SK-N-SH (cell line): Measurements from ENCODE around the gene MYH3. TPM values are rescaled to one million over a fixed set of nuclear protein-coding genes. Genes with fewer than 3 reads are reported as not detected.
A peak's percentile ranks its signal among the peaks of the same experiment; 100 is the strongest.

Experiments
- CTCF ChIA-PET: fragments of 300-600, 350-600 bp; formaldehyde crosslinking; extraction: SDS; loops from one replicate; lab custom pipeline; 2021; lab: Yijun Ruan, JAX
- POLR2A ChIA-PET: fragments of 350-600 bp; sonication (Branson Sonifier 250); formaldehyde crosslinking; extraction: SDS; loops from one replicate; lab custom pipeline; 2020; ENCODE audit warnings: antibody characterized with exemption, inconsistent platforms; lab: Yijun Ruan, JAX
- DNase-seq: peaks from one replicate; pipeline ENCODE4 v3.0.0; 2012
- H2AFZ ChIP-seq: fragments of 200-600 bp; sonication (generic); 2 replicates; pipeline ENCODE4 v1.8.1; 2016; ENCODE audit warnings: antibody characterized with exemption, mild to moderate bottlenecking, low read depth
- H3F3A ChIP-seq: fragments of 200-600 bp; sonication (generic); replicated peaks from 2 replicates; pipeline ENCODE3; 2016; ENCODE audit warnings: antibody characterized with exemption, mild to moderate bottlenecking; ENCODE audit not compliant: insufficient read depth
- H3K27ac ChIP-seq, 2 experiments: fragments of 200-500 bp in 1 of 2; fragments of 200-600 bp in 1 of 2; sonication (Bioruptor generic) in 1 of 2; sonication (generic), shearing (Covaris generic) in 1 of 2; 2 replicates each; pipeline versions ENCODE4 v1.5.1 to v1.6.1; 2014 to 2016; ENCODE audit warnings: low read depth in 2 of 2, inconsistent platforms in 1 of 2, low read length in 1 of 2, mild to moderate bottlenecking in 1 of 2, mixed read lengths in 1 of 2
- H3K27me3 ChIP-seq: fragments of 200-600 bp; sonication (generic), shearing (Covaris generic); 2 replicates; pipeline ENCODE4 v1.6.1; 2016; ENCODE audit warnings: mixed run types; ENCODE audit not compliant: insufficient read depth
- H3K36me3 ChIP-seq, 2 experiments: fragments of 200-500 bp in 1 of 2; fragments of 200-600 bp in 1 of 2; sonication (Bioruptor generic) in 1 of 2; sonication (generic) in 1 of 2; replicated peaks in 1 of 2; 2 replicates each; pipeline versions ENCODE3 to v1.5.1; 2014 to 2016; ENCODE audit warnings: low read length in 1 of 2, mild to moderate bottlenecking in 1 of 2; ENCODE audit not compliant: insufficient read depth in 2 of 2, control insufficient read depth in 1 of 2
- H3K4me1 ChIP-seq, 2 experiments: fragments of 200-500 bp in 1 of 2; fragments of 200-600 bp in 1 of 2; sonication (Bioruptor generic) in 1 of 2; sonication (generic), shearing (Covaris generic) in 1 of 2; 2 replicates each; pipeline versions ENCODE4 v1.5.1 to v1.6.1; 2014 to 2016; ENCODE audit warnings: low read depth in 1 of 2, low read length in 1 of 2, mixed run types in 1 of 2; ENCODE audit not compliant: insufficient read depth in 2 of 2, control insufficient read depth in 1 of 2
- H3K4me2 ChIP-seq: fragments of 200-600 bp; sonication (generic), shearing (Covaris generic); 2 replicates; pipeline ENCODE4 v1.6.1; 2017; ENCODE audit warnings: mixed run types
- H3K4me3 ChIP-seq, 2 experiments: fragments of 200-500 bp in 1 of 2; fragments of 200-600 bp in 1 of 2; sonication (Bioruptor generic) in 1 of 2; sonication (generic), shearing (Covaris generic) in 1 of 2; 2 replicates each; pipeline versions ENCODE4 v1.5.1 to v1.8.1; 2014 to 2016; ENCODE audit warnings: low read depth in 2 of 2, inconsistent platforms in 1 of 2, low read length in 1 of 2, mild to moderate bottlenecking in 1 of 2, mixed read lengths in 1 of 2, moderate library complexity in 1 of 2
- H3K79me2 ChIP-seq: fragments of 200-600 bp; sonication (generic); 2 replicates; pipeline ENCODE4 v1.8.1; 2017; ENCODE audit warnings: mild to moderate bottlenecking; ENCODE audit not compliant: insufficient read depth
- H3K9ac ChIP-seq: fragments of 200-600 bp; sonication (generic); 2 replicates; pipeline ENCODE4 v1.6.1; 2017; ENCODE audit warnings: mixed run types
- H3K9me2 ChIP-seq: fragments of 200-600 bp; sonication (generic); 2 replicates; pipeline ENCODE4 v1.6.1; 2017; ENCODE audit warnings: mixed run types
- H3K9me3 ChIP-seq: fragments of 200-600 bp; sonication (generic); 2 replicates; pipeline ENCODE4 v1.6.1; 2017; ENCODE audit warnings: mixed run types, mild to moderate bottlenecking, moderate library complexity
- H4K20me1 ChIP-seq: fragments of 200-600 bp; sonication (generic); 2 replicates; pipeline ENCODE4 v1.6.1; 2017; ENCODE audit warnings: mild to moderate bottlenecking, mixed run types; ENCODE audit not compliant: insufficient read depth
- CHD2 ChIP-seq: fragments of 150-350 bp; IDR thresholded peaks from 2 replicates; pipeline ENCODE4 v1.6.1; 2018; ENCODE audit warnings: low read length; ENCODE audit not compliant: partially characterized antibody
- FOSL2 ChIP-seq: IDR thresholded peaks from 2 replicates; pipeline ENCODE4 v1.4.0; 2012; ENCODE audit warnings: low read depth, mild to moderate bottlenecking, moderate library complexity, borderline replicate concordance
- FOXJ3 ChIP-seq: sonication (generic); formaldehyde crosslinking; IDR thresholded peaks from 2 replicates; pipeline ENCODE4 v1.5.1; 2020; ENCODE audit warnings: mild to moderate bottlenecking, missing genetic modification reagents
- GATA2 ChIP-seq: sonication (generic); formaldehyde crosslinking; IDR thresholded peaks from 2 replicates; pipeline ENCODE4 v1.5.0; 2020; ENCODE audit warnings: mild to moderate bottlenecking, missing genetic modification reagents
- JUND ChIP-seq: IDR thresholded peaks from 2 replicates; pipeline ENCODE4 v1.4.0; 2012
- NRF1 ChIP-seq: IDR thresholded peaks from 2 replicates; pipeline ENCODE4 v1.6.1; 2012; ENCODE audit warnings: low read depth, mild to moderate bottlenecking, low read length
- RCOR1 ChIP-seq: fragments of 150-350 bp; IDR thresholded peaks from 2 replicates; pipeline ENCODE4 v1.6.1; 2017; ENCODE audit warnings: antibody characterized with exemption, low read length
- RXRA ChIP-seq: IDR thresholded peaks from 2 replicates; pipeline ENCODE4 v1.4.0; 2012; ENCODE audit warnings: low read depth, mild to moderate bottlenecking, borderline replicate concordance
- TAF1 ChIP-seq: IDR thresholded peaks from 2 replicates; pipeline ENCODE4 v1.6.1; 2012; ENCODE audit warnings: low read depth, mild to moderate bottlenecking, low read length, moderate library complexity, borderline replicate concordance
- TCF12 ChIP-seq: IDR thresholded peaks from 2 replicates; pipeline ENCODE4 v1.4.0; 2012
- YY1 ChIP-seq: IDR thresholded peaks from 2 replicates; pipeline ENCODE4 v1.4.0; 2012; ENCODE audit warnings: low read depth, mild to moderate bottlenecking
- WGBS: methylation state at CpG from one replicate; pipeline ENCODE4 v1.1.6; 2017; ENCODE audit warnings: low lambda C conversion rate; 5-methylcytosine and 5-hydroxymethylcytosine counted together
- polyA plus RNA-seq, 3 experiments: library from polyadenylated mRNA; depleted of rRNA; stranded (reverse); fragments of >200 nt; gene quantifications; 2 replicates each; pipeline ENCODE4 v1.2.3, GENCODE V29; 2012
- TF ChIP-seq, protein P1 (sequence below): fragments of 200-600 bp; sonication (generic); IDR thresholded peaks from 2 replicates; pipeline ENCODE4 v1.6.1; 2017; ENCODE audit warnings: antibody characterized with exemption, mild to moderate bottlenecking, moderate library complexity
- TF ChIP-seq, protein P2 (sequence below): fragments of 150-350 bp; IDR thresholded peaks from 2 replicates; pipeline ENCODE4 v1.6.1; 2016; ENCODE audit warnings: mild to moderate bottlenecking, low read depth, low read length
- TF ChIP-seq, protein P3 (sequence below): IDR thresholded peaks from 2 replicates; pipeline ENCODE4 v1.4.0; 2012; ENCODE audit warnings: low read depth, borderline replicate concordance
- TF ChIP-seq, protein P4 (sequence below): fragments of 150-350 bp; IDR thresholded peaks from 2 replicates; pipeline ENCODE4 v1.6.1; 2017; ENCODE audit warnings: antibody characterized with exemption, low read length, low read depth, borderline replicate concordance

MYH3 gene
- polyA plus RNA-seq, 1 of the 3 experiments (the other 2 are of a cell fraction): 2.7 TPM

DNA sequence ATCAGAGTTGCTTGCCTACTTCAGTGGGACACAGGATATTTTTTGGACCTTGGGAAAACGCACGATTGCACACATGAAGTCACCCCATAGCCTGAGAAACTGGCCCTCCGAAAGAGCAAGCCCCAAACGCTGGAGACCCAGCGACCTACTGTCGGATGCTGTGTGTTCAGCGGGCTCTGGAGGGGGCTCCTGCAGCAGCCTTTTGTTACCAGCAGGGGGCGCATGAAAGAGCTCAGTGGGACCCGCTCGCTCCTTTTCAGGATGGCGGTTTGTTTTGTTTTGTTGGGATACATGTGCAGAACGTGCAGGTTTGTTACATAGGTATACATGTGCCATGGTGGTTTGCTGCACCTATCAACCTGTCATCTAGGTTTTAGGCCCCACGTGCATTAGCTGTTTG, 28.4 kb downstream of the MYH3 start:
- Histone ChIP-seq H3K27ac (no peak overlapping the region), H3K4me1 (no peaks in the 10 kb centered on the region), H3K79me2 (no peaks in the 10 kb centered on the region), H3K9me2 (no peaks in the 10 kb centered on the region), H2AFZ (no peak overlapping the region), H3K27me3 (no peaks in the 10 kb centered on the region; the same call in 1 of the 2 replicates), H3K4me2 (no peak overlapping the region), H4K20me1 (no peaks in the 10 kb centered on the region), H3K36me3 (peaks cover 0 to 2% of the 10 kb centered on the region in 2 experiments), H3K4me3 (no peak overlapping the region), H3K9me3 (no peaks in the 10 kb centered on the region), H3F3A (no peaks in the 10 kb centered on the region), H3K9ac (no peak overlapping the region)
- 78% methylated on average over 13 of the region's 13 CpGs for WGBS
- no peak for TF ChIP-seq RXRA
- TF ChIP-seq, protein P1, sequence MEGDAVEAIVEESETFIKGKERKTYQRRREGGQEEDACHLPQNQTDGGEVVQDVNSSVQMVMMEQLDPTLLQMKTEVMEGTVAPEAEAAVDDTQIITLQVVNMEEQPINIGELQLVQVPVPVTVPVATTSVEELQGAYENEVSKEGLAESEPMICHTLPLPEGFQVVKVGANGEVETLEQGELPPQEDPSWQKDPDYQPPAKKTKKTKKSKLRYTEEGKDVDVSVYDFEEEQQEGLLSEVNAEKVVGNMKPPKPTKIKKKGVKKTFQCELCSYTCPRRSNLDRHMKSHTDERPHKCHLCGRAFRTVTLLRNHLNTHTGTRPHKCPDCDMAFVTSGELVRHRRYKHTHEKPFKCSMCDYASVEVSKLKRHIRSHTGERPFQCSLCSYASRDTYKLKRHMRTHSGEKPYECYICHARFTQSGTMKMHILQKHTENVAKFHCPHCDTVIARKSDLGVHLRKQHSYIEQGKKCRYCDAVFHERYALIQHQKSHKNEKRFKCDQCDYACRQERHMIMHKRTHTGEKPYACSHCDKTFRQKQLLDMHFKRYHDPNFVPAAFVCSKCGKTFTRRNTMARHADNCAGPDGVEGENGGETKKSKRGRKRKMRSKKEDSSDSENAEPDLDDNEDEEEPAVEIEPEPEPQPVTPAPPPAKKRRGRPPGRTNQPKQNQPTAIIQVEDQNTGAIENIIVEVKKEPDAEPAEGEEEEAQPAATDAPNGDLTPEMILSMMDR: peak; percentile 51
- ChIA-PET CTCF (interaction anchor here (0.6 to 10.1 kb wide), 8 partner anchors 10 to 1308 kb away, joined by 3 to 155 read pairs (median 4); no protein-coding TSS in a partner anchor), POLR2A (no interaction called here)
- DNase-seq: peak; percentile 39

DNA sequence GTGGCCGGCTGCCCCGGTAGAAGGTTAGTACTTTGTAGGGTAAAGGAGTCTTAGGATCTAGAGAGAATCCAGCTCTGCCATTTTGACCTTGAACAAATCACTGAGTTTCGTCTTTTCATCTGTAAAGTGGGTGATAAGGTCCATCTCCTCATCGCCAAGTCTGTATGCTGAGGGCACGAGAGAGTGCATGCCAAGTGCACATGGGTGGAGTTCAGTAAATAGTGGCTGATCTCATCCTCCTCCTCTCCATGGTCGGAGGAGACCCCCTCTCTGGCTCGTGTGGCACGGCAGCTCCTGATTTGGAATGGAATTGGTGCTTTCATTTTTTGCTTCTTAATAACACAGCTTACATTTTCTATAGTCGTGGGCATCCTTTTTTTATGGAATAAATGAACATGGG, 30.7 kb downstream of the MYH3 start:
- Histone ChIP-seq H3F3A (no peaks in the 10 kb centered on the region), H3K4me3 (no peak overlapping the region), H3K79me2 (no peaks in the 10 kb centered on the region), H2AFZ (no peak overlapping the region), H3K27ac (no peak overlapping the region), H3K4me1 (no peaks in the 10 kb centered on the region), H4K20me1 (no peaks in the 10 kb centered on the region), H3K27me3 (no peaks in the 10 kb centered on the region; the same call in 1 of the 2 replicates), H3K36me3 (peaks cover 0 to 2% of the 10 kb centered on the region in 2 experiments), H3K9me3 (no peaks in the 10 kb centered on the region), H3K9me2 (no peaks in the 10 kb centered on the region), H3K9ac (no peak overlapping the region), H3K4me2 (no peak overlapping the region)
- ChIA-PET POLR2A (no interaction called here), CTCF (interaction anchor here (0.8 to 2.2 kb wide), 4 partner anchors 8 to 21 kb away, joined by 3 to 14 read pairs (median 4); no protein-coding TSS in a partner anchor)
- TF ChIP-seq GATA2 (CRISPR knock-in tag) (no peak), NRF1 (no peak), JUND (no peak), CHD2 (no peak), FOXJ3 (CRISPR knock-in tag) (no peak), FOSL2 (no peak), RCOR1 (no peak), YY1 (no peak), TAF1 (no peak), TCF12 (no peak)
- TF ChIP-seq, protein P2, sequence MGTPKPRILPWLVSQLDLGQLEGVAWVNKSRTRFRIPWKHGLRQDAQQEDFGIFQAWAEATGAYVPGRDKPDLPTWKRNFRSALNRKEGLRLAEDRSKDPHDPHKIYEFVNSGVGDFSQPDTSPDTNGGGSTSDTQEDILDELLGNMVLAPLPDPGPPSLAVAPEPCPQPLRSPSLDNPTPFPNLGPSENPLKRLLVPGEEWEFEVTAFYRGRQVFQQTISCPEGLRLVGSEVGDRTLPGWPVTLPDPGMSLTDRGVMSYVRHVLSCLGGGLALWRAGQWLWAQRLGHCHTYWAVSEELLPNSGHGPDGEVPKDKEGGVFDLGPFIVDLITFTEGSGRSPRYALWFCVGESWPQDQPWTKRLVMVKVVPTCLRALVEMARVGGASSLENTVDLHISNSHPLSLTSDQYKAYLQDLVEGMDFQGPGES: no peak
- TF ChIP-seq, protein P1: no peak
- TF ChIP-seq, protein P3, sequence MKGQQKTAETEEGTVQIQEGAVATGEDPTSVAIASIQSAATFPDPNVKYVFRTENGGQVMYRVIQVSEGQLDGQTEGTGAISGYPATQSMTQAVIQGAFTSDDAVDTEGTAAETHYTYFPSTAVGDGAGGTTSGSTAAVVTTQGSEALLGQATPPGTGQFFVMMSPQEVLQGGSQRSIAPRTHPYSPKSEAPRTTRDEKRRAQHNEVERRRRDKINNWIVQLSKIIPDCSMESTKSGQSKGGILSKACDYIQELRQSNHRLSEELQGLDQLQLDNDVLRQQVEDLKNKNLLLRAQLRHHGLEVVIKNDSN: no peak
- TF ChIP-seq, protein P4, sequence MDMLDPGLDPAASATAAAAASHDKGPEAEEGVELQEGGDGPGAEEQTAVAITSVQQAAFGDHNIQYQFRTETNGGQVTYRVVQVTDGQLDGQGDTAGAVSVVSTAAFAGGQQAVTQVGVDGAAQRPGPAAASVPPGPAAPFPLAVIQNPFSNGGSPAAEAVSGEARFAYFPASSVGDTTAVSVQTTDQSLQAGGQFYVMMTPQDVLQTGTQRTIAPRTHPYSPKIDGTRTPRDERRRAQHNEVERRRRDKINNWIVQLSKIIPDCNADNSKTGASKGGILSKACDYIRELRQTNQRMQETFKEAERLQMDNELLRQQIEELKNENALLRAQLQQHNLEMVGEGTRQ: no peak
- no peak for DNase-seq
- 46% methylated on average over 9 of the region's 9 CpGs for WGBS
